Islet precursor cell (in vitro differentiated cells): ENCODE data around the gene PRKAG3.

Experiments
- DNase-seq: peaks from one replicate; pipeline ENCODE4 v3.0.0-alpha.2; 2018

Gene PRKAG3

GRCh38 chr2:218812861-218813260 is 18.7 kb downstream of the PRKAG3 start:
- no peak for DNase-seq

GRCh38 chr2:218812096-218812815 is 19.3 kb downstream of the PRKAG3 start:
- DNase-seq, result no peak

- DNase-seq, result no peak
Measured at GRCh38 chr2:218811382-218811781, 20.2 kb downstream of the PRKAG3 start.

GRCh38 chr2:218810256-218810655 is 21.3 kb downstream of the PRKAG3 start:
- no peak for DNase-seq

- no peak for DNase-seq
Measured at GRCh38 chr2:218809515-218809914, 22.1 kb downstream of the PRKAG3 start.

GRCh38 chr2:218807626-218808025 is 24.0 kb downstream of the PRKAG3 start:
- no peak for DNase-seq

- no peak for DNase-seq
Measured at GRCh38 chr2:218806346-218806978, 25.1 kb downstream of the PRKAG3 start.

GRCh38 chr2:218805627-218806026 is 26.0 kb downstream of the PRKAG3 start:
- DNase-seq, result no peak

- no peak for DNase-seq
Measured at GRCh38 chr2:218804817-218805216, 26.8 kb downstream of the PRKAG3 start.

GRCh38 chr2:218802386-218802994 is 29.1 kb downstream of the PRKAG3 start:
- DNase-seq, result no peak

- DNase-seq, result no peak
Measured at GRCh38 chr2:218799990-218800389, 31.6 kb downstream of the PRKAG3 start.

GRCh38 chr2:218798767-218799504 is 32.7 kb downstream of the PRKAG3 start:
- DNase-seq, result no peak

- no peak for DNase-seq
Measured at GRCh38 chr2:218796691-218797090, 34.9 kb downstream of the PRKAG3 start.

GRCh38 chr2:218792433-218792832 is 39.2 kb downstream of the PRKAG3 start:
- no peak for DNase-seq

GRCh38 chr2:218788529-218789255 is 42.9 kb downstream of the PRKAG3 start:
- DNase-seq, result no peak

- DNase-seq, result no peak
Measured at GRCh38 chr2:218786133-218786532, 45.5 kb downstream of the PRKAG3 start.

- DNase-seq, result no peak
Measured at GRCh38 chr2:218785103-218785502, 46.5 kb downstream of the PRKAG3 start.

GRCh38 chr2:218783688-218784087 is 47.9 kb downstream of the PRKAG3 start:
- no peak for DNase-seq

- DNase-seq, result no peak
Measured at GRCh38 chr2:218782528-218782844, 49.1 kb downstream of the PRKAG3 start.

GRCh38 chr2:218781691-218782527 is 49.7 kb downstream of the PRKAG3 start, which contains the start of gene CYP27A1:
Gene CYP27A1, plus strand, starts transcription at chr2:218782147. Its CDS starts 36 bp downstream, at chr2:218782183.
- DNase-seq, result peak; percentile 76

GRCh38 chr2:218780851-218781690 is 50.5 kb downstream of the PRKAG3 start:
- no peak for DNase-seq
